Measurements from ENCODE around the gene KRTAP5-5. TPM values are rescaled to one million over a fixed set of nuclear protein-coding genes. Genes with fewer than 3 reads are reported as not detected.

KRTAP5-5 gene
- total and polyA plus RNA-seq, 2 donors (not counting 1 experiment from before 2014, with no cell fraction given): not detected

- Mint-ChIP-seq H3K27me3 (peaks cover 31% of the 10 kb centered on the region), H3K4me3 (no peak overlapping the region), H3K4me1 (no peaks in the 10 kb centered on the region), H3K9me3 (ENCODE audit: insufficient read depth) (no peaks in the 10 kb centered on the region), H3K27ac (no peak overlapping the region)
- DNase-seq (no peak), ATAC-seq (ENCODE audit: low read depth) (no peak)
- H3K27me3 ChIP-seq (replicated peaks in 1 of 4; ENCODE audit: control extremely low read depth in 1 of 4, control insufficient read depth in 3 of 4, insufficient read depth in 4 of 4, low read length in 3 of 4): peaks cover 0 to 22% (median 4%) of the 10 kb centered on the region in 4 experiments
- no peak overlapping the region for H3K9ac ChIP-seq (ENCODE audit: low read length)
- intact Hi-C loops (cut with micrococcal nuclease): loop anchor here (5.0 kb wide), 1 partner anchor 41 kb away; no protein-coding TSS in a partner anchor
- CTCF ChIA-PET: interaction anchor here (1.3 to 2.5 kb wide), 3 partner anchors 43 to 500 kb away, joined by 6 to 16 read pairs (median 15); no protein-coding TSS in a partner anchor
- H3K79me2 ChIP-seq (ENCODE audit: control insufficient read depth, insufficient read depth, low read length): no peaks in the 10 kb centered on the region
- no peak overlapping the region for H3K27ac ChIP-seq (ENCODE audit: low read length in 2 of 2)
- H4K20me1 ChIP-seq (ENCODE audit: control insufficient read depth, insufficient read depth, low read length, poor library complexity, severe bottlenecking): no peaks in the 10 kb centered on the region
- no peaks in the 10 kb centered on the region for H3K9me3 ChIP-seq (ENCODE audit: control extremely low read depth in 1 of 3, control insufficient read depth in 2 of 3, insufficient read depth in 1 of 3, low read length in 2 of 3)
- WGBS (ENCODE audit: insufficient coverage): 70% methylated on average over 5 of the region's 5 CpGs
- POLR2A ChIA-PET: no interaction called here
- H3K4me2 ChIP-seq (replicated peaks; ENCODE audit: low read depth, low read length, poor library complexity, severe bottlenecking): no peak overlapping the region
- no peaks in the 10 kb centered on the region for H3K36me3 ChIP-seq (replicated peaks in 1 of 2; ENCODE audit: control extremely low read depth in 1 of 2, control insufficient read depth in 1 of 2, extremely low read depth in 1 of 2, insufficient read depth in 2 of 2, low read length in 1 of 2)
- no peak overlapping the region for H3K4me3 ChIP-seq (ENCODE audit: control extremely low read depth in 1 of 5, extremely low read depth in 1 of 5, insufficient read depth in 1 of 5, low read depth in 2 of 5, low read length in 4 of 5)
- TF ChIP-seq CTCF (IDR thresholded peaks at IDR 0.05): no peak
- TF ChIP-seq EZH2 (IDR thresholded peaks at IDR 0.05; ENCODE audit: borderline replicate concordance, insufficient read depth, low read depth, low read length, poor library complexity, severe bottlenecking): no peak
- no peak overlapping the region for H2AFZ ChIP-seq (ENCODE audit: insufficient read depth, low read depth, low read length, poor library complexity, severe bottlenecking)
- H3K4me1 ChIP-seq (ENCODE audit: control insufficient read depth in 2 of 2, insufficient read depth in 2 of 2, low read length in 2 of 2): peaks cover 0 to 6% of the 10 kb centered on the region in 2 donors
Measured at GRCh38 chr11:1650918-1651262, 21.3 kb downstream of the KRTAP5-5 start.

- WGBS (ENCODE audit: insufficient coverage): 86% methylated on average over 5 of the region's 7 CpGs
- no peak overlapping the region for H3K4me3 ChIP-seq (ENCODE audit: control extremely low read depth in 1 of 5, extremely low read depth in 1 of 5, insufficient read depth in 1 of 5, low read depth in 2 of 5, low read length in 4 of 5)
- no peaks in the 10 kb centered on the region for H4K20me1 ChIP-seq (ENCODE audit: control insufficient read depth, insufficient read depth, low read length, poor library complexity, severe bottlenecking)
- H3K27ac ChIP-seq (ENCODE audit: low read length in 2 of 2): no peak overlapping the region
- no peaks in the 10 kb centered on the region for H3K9me3 Mint-ChIP-seq (ENCODE audit: insufficient read depth)
- ATAC-seq (ENCODE audit: low read depth): no peak
- intact Hi-C loops (cut with micrococcal nuclease): loop anchor here (5.0 kb wide), 1 partner anchor 41 kb away; no protein-coding TSS in a partner anchor
- H3K4me3 Mint-ChIP-seq: no peak overlapping the region
- H3K9me3 ChIP-seq (ENCODE audit: control extremely low read depth in 1 of 3, control insufficient read depth in 2 of 3, insufficient read depth in 1 of 3, low read length in 2 of 3): no peaks in the 10 kb centered on the region
- no peaks in the 10 kb centered on the region for H3K36me3 ChIP-seq (replicated peaks in 1 of 2; ENCODE audit: control extremely low read depth in 1 of 2, control insufficient read depth in 1 of 2, extremely low read depth in 1 of 2, insufficient read depth in 2 of 2, low read length in 1 of 2)
- H3K4me2 ChIP-seq (replicated peaks; ENCODE audit: low read depth, low read length, poor library complexity, severe bottlenecking): no peak overlapping the region
- no peaks in the 10 kb centered on the region for H3K4me1 Mint-ChIP-seq
- peaks cover 0 to 6% of the 10 kb centered on the region in 2 donors for H3K4me1 ChIP-seq (ENCODE audit: control insufficient read depth in 2 of 2, insufficient read depth in 2 of 2, low read length in 2 of 2)
- DNase-seq: no peak
- H3K27me3 Mint-ChIP-seq: peaks cover 35% of the 10 kb centered on the region
- H3K27ac Mint-ChIP-seq: no peak overlapping the region
- no peak overlapping the region for H2AFZ ChIP-seq (ENCODE audit: insufficient read depth, low read depth, low read length, poor library complexity, severe bottlenecking)
- H3K27me3 ChIP-seq (replicated peaks in 1 of 4; ENCODE audit: control extremely low read depth in 1 of 4, control insufficient read depth in 3 of 4, insufficient read depth in 4 of 4, low read length in 3 of 4): peaks cover 0 to 22% (median 4%) of the 10 kb centered on the region in 4 experiments
- TF ChIP-seq CTCF (IDR thresholded peaks at IDR 0.05) (no peak), EZH2 (IDR thresholded peaks at IDR 0.05; ENCODE audit: borderline replicate concordance, insufficient read depth, low read depth, low read length, poor library complexity, severe bottlenecking) (no peak)
- no peak overlapping the region for H3K9ac ChIP-seq (ENCODE audit: low read length)
- CTCF ChIA-PET: interaction anchor here (1.3 to 3.0 kb wide), 7 partner anchors 8 to 879 kb away, joined by 5 to 19 read pairs (median 10); no protein-coding TSS in a partner anchor
- no peaks in the 10 kb centered on the region for H3K79me2 ChIP-seq (ENCODE audit: control insufficient read depth, insufficient read depth, low read length)
- POLR2A ChIA-PET: no interaction called here
Measured at GRCh38 chr11:1651411-1651980, 21.9 kb downstream of the KRTAP5-5 start.

Measured in B cell (primary cell).